Measurements from ENCODE around the gene ZBTB46. TPM values are rescaled to one million over a fixed set of nuclear protein-coding genes. Genes with fewer than 3 reads are reported as not detected.

Gene ZBTB46
- total and polyA plus RNA-seq, 10 donors: 3.6 to 76.5 (median 32.1) TPM

DNA sequence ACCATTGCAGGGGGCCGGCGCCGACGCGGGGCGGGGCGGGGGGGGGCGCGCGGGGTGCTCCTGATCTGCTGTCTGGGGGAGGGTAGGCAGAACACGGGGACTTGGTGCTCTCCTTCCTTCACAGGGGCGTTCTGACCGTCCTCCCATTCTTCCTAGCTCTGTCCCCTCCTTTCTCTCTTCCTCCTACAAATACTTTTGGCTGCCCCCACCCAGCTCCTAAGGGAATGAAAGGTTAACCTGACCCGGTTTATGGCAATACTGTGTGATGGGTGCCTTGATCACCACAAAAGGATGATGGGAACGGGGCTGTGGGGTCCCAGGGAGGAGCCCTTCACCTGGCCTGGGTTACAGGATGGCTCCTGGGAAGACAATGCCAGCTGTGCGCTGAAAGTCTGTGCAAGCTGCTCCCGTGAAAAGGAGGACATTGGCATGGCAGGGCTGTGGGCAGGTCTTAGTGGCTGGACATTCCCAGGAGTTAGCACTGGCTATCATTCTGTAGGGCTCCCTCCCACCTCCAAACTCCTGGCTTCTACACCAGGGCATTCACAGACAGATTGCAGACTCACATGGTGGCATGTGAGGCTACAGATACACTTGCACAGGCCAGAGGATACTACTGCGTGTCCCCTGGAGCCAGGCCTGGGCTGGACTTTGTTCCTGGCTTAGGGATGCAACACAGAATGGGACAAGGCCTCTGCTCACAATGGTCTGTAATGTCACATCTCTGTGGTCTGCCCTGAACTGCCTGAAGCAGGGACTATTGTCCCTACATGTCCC is 32.1 kb upstream of the ZBTB46 start:
- H3K4me1 ChIP-seq: peaks cover 38 to 95% (median 79%) of the 10 kb centered on the region in 6 donors
- intact Hi-C loops (cut with DNase I; ENCODE audit: low total_unique reads): loop anchor here (10.0 kb wide), 1 partner anchor 158 kb away; the partner anchor contains the start of genes ARFRP1 and ZGPAT
- H3K27ac ChIP-seq: peak overlapping the region; percentile 91 to 99 (median 97)
- peak overlapping the region in 5 of 8 donors; percentile 83 to 94 (median 91) for H3K4me3 ChIP-seq
- 79 to 95% (median 85%) methylated on average over 10 to 18 of the region's 18 CpGs for WGBS, 5 donors
- H3K36me3 ChIP-seq: peaks cover 0 to 39% (median 18%) of the 10 kb centered on the region in 6 donors
- TF ChIP-seq, protein P1, sequence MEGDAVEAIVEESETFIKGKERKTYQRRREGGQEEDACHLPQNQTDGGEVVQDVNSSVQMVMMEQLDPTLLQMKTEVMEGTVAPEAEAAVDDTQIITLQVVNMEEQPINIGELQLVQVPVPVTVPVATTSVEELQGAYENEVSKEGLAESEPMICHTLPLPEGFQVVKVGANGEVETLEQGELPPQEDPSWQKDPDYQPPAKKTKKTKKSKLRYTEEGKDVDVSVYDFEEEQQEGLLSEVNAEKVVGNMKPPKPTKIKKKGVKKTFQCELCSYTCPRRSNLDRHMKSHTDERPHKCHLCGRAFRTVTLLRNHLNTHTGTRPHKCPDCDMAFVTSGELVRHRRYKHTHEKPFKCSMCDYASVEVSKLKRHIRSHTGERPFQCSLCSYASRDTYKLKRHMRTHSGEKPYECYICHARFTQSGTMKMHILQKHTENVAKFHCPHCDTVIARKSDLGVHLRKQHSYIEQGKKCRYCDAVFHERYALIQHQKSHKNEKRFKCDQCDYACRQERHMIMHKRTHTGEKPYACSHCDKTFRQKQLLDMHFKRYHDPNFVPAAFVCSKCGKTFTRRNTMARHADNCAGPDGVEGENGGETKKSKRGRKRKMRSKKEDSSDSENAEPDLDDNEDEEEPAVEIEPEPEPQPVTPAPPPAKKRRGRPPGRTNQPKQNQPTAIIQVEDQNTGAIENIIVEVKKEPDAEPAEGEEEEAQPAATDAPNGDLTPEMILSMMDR (IDR thresholded peaks at IDR 0.05 in 8 of 11, conservative IDR thresholded peaks at IDR 0.05 in 3 of 11): no peak
- TF ChIP-seq POLR2A (IDR thresholded peaks at IDR 0.05) (no peak), POLR2AphosphoS5 (IDR thresholded peaks at IDR 0.05) (no peak)
- DNase-seq: no peak
- H3K27me3 ChIP-seq (replicated peaks in 1 of 7): no peaks in the 10 kb centered on the region
- no peaks in the 10 kb centered on the region for H3K9me3 ChIP-seq

DNA sequence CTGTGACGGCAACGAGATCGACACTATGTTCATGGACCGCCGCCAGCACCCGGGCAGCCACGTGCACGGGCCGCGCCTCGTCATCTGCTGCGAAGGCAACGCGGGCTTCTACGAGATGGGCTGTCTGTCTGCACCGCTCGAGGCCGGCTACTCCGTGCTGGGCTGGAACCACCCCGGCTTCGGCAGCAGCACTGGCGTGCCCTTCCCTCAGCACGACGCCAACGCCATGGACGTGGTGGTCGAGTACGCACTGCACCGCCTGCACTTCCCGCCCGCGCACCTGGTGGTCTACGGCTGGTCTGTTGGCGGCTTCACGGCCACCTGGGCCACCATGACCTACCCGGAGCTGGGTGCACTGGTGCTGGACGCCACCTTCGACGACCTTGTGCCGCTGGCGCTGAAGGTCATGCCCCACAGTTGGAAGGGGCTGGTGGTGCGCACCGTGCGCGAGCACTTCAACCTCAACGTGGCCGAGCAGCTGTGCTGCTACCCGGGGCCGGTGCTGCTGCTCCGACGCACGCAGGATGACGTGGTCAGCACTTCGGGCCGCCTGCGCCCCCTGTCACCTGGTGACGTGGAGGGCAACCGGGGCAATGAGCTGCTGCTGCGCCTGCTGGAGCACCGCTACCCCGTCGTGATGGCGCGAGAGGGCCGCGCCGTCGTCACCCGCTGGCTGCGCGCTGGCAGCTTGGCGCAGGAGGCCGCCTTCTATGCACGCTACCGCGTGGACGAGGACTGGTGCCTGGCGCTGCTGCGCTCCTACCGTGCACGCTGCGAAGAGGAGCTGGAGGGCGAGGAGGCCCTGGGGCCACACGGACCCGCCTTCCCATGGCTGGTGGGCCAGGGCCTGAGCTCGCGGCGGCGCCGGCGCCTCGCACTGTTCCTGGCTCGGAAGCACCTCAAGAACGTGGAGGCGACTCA is 31.2 kb upstream of the ZBTB46 start:
- H3K36me3 ChIP-seq: peaks cover 0 to 29% (median 15%) of the 10 kb centered on the region in 6 donors
- peaks cover 48 to 95% (median 80%) of the 10 kb centered on the region in 6 donors for H3K4me1 ChIP-seq
- no peaks in the 10 kb centered on the region for H3K27me3 ChIP-seq (replicated peaks in 1 of 7)
- no peak for DNase-seq
- H3K4me3 ChIP-seq: peak overlapping the region in 1 of 8 donors; percentile 83
- intact Hi-C loops (cut with DNase I; ENCODE audit: low total_unique reads): loop anchor here (10.0 kb wide), 1 partner anchor 157 kb away; the partner anchor contains the start of genes ARFRP1 and ZGPAT
- 96 to 98% (median 96%) methylated on average over 24 to 95 of the region's 95 CpGs for WGBS, 5 donors
- TF ChIP-seq POLR2A (IDR thresholded peaks at IDR 0.05) (no peak), POLR2AphosphoS5 (IDR thresholded peaks at IDR 0.05) (peak in 2 of 3 donors; percentile 37 to 61)
- peak overlapping the region in 6 of 8 donors; percentile 14 to 99 (median 97) for H3K27ac ChIP-seq
- no peaks in the 10 kb centered on the region for H3K9me3 ChIP-seq

DNA sequence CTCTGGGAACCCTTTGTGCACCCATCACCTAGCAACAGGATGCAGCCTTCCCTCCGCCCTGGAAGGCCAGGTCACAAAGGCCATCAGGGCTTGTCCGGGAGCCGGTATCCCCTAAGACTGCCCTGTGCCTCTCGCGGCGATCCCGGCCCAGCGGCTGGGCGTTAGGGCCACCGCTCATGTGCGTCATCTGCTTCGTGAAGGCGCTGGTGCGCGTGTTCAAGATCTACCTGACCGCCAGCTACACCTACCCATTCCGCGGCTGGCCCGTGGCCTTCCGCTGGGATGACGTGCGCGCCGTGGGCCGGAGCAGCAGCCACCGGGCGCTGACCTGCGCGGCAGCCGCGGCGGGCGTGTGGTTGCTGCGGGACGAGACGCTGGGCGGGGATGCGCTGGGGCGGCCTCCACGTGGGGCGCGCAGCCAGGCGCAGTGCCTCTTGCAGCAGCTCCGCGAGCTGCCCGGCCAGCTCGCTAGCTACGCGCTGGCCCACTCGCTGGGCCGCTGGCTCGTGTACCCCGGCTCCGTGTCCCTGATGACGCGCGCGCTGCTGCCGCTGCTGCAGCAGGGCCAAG is 30.4 kb upstream of the ZBTB46 start, which contains the start of gene ABHD16B:
Gene ABHD16B (plus strand): TSS at position 134 of the 570 bp plus-strand sequence. CDS start 43 bp downstream, at position 177.
- WGBS, 5 donors: 94 to 96% (median 95%) methylated on average over 42 to 59 of the region's 59 CpGs
- Histone ChIP-seq H3K4me1 (peaks cover 43 to 95% (median 81%) of the 10 kb centered on the region in 6 donors), H3K36me3 (peaks cover 0 to 26% (median 15%) of the 10 kb centered on the region in 6 donors), H3K9me3 (no peaks in the 10 kb centered on the region), H3K4me3 (peak within 1 kb of the TSS in 1 of 8 donors; percentile 83), H3K27me3 (replicated peaks in 1 of 7) (no peaks in the 10 kb centered on the region), H3K27ac (peak within 1 kb of the TSS in 7 of 8 donors; percentile 64 to 99 (median 84))
- DNase-seq: no peak
- TF ChIP-seq POLR2AphosphoS5 (IDR thresholded peaks at IDR 0.05): peak in 1 of 3 donors; percentile 1
- TF ChIP-seq, protein P1 (IDR thresholded peaks at IDR 0.05 in 8 of 11, conservative IDR thresholded peaks at IDR 0.05 in 3 of 11): no peak
- intact Hi-C loops (cut with DNase I; ENCODE audit: low total_unique reads): loop anchor here (10.0 kb wide), 1 partner anchor 157 kb away; the partner anchor contains the start of genes ARFRP1 and ZGPAT

Data from spleen (tissue), 11 donors.